ENCODE data around the gene AURKAIP1. TPM values are rescaled to one million over a fixed set of nuclear protein-coding genes. Genes with fewer than 3 reads are reported as not detected.

Gene AURKAIP1
- total RNA-seq, 1 donor from 2014 or later: 51.7 TPM

- Histone ChIP-seq H3K4me3 (ENCODE audit: low read length in 3 of 3) (peak overlapping the region; percentile 48 to 72 (median 60)), H3K4me1 (ENCODE audit: control insufficient read depth in 3 of 3, insufficient read depth in 3 of 3, low read length in 3 of 3) (peaks cover 55 to 77% (median 57%) of the 10 kb centered on the region in 3 donors), H3K9me3 (ENCODE audit: control insufficient read depth in 3 of 3, low read length in 3 of 3) (no peaks in the 10 kb centered on the region), H3K27ac (ENCODE audit: low read depth, low read length) (peak overlapping the region; percentile 94), H3K9ac (ENCODE audit: low read depth in 1 of 3, low read length in 3 of 3) (peak overlapping the region; percentile 77 to 96 (median 86)), H3K27me3 (ENCODE audit: control insufficient read depth in 3 of 3, insufficient read depth in 3 of 3, low read length in 3 of 3) (no peaks in the 10 kb centered on the region), H3K36me3 (ENCODE audit: control insufficient read depth in 3 of 3, insufficient read depth in 3 of 3, low read length in 3 of 3) (peaks cover 23 to 28% (median 27%) of the 10 kb centered on the region in 3 donors)
These were observed 31.1 kb downstream of the AURKAIP1 start for GRCh38 chr1:1343811-1344421.

GRCh38 chr1:1342584-1343115, 32.4 kb downstream of the AURKAIP1 start:
- Histone ChIP-seq H3K27ac (ENCODE audit: low read depth, low read length) (no peak overlapping the region), H3K4me1 (ENCODE audit: control insufficient read depth in 3 of 3, insufficient read depth in 3 of 3, low read length in 3 of 3) (peaks cover 48 to 68% (median 51%) of the 10 kb centered on the region in 3 donors), H3K9me3 (ENCODE audit: control insufficient read depth in 3 of 3, low read length in 3 of 3) (no peaks in the 10 kb centered on the region), H3K4me3 (ENCODE audit: low read length in 3 of 3) (no peak overlapping the region), H3K9ac (ENCODE audit: low read depth in 1 of 3, low read length in 3 of 3) (peak overlapping the region in 2 of 3 donors; percentile 86 to 96), H3K27me3 (ENCODE audit: control insufficient read depth in 3 of 3, insufficient read depth in 3 of 3, low read length in 3 of 3) (no peaks in the 10 kb centered on the region), H3K36me3 (ENCODE audit: control insufficient read depth in 3 of 3, insufficient read depth in 3 of 3, low read length in 3 of 3) (peaks cover 30 to 34% (median 33%) of the 10 kb centered on the region in 3 donors)

- Histone ChIP-seq H3K9me3 (ENCODE audit: control insufficient read depth in 3 of 3, low read length in 3 of 3) (no peaks in the 10 kb centered on the region), H3K27ac (ENCODE audit: low read depth, low read length) (no peak overlapping the region), H3K9ac (ENCODE audit: low read depth in 1 of 3, low read length in 3 of 3) (peak overlapping the region in 1 of 3 donors; percentile 8), H3K4me1 (ENCODE audit: control insufficient read depth in 3 of 3, insufficient read depth in 3 of 3, low read length in 3 of 3) (peaks cover 43 to 63% (median 46%) of the 10 kb centered on the region in 3 donors), H3K36me3 (ENCODE audit: control insufficient read depth in 3 of 3, insufficient read depth in 3 of 3, low read length in 3 of 3) (peaks cover 30 to 35% (median 34%) of the 10 kb centered on the region in 3 donors), H3K27me3 (ENCODE audit: control insufficient read depth in 3 of 3, insufficient read depth in 3 of 3, low read length in 3 of 3) (no peaks in the 10 kb centered on the region), H3K4me3 (ENCODE audit: low read length in 3 of 3) (no peak overlapping the region)
These were observed 32.9 kb downstream of the AURKAIP1 start for GRCh38 chr1:1342061-1342562.

GRCh38 chr1:1341549-1342021, 33.4 kb downstream of the AURKAIP1 start:
- H3K27ac ChIP-seq (ENCODE audit: low read depth, low read length): no peak overlapping the region
- no peak overlapping the region for H3K4me3 ChIP-seq (ENCODE audit: low read length in 3 of 3)
- no peaks in the 10 kb centered on the region for H3K9me3 ChIP-seq (ENCODE audit: control insufficient read depth in 3 of 3, low read length in 3 of 3)
- peaks cover 38 to 58% (median 40%) of the 10 kb centered on the region in 3 donors for H3K4me1 ChIP-seq (ENCODE audit: control insufficient read depth in 3 of 3, insufficient read depth in 3 of 3, low read length in 3 of 3)
- H3K27me3 ChIP-seq (ENCODE audit: control insufficient read depth in 3 of 3, insufficient read depth in 3 of 3, low read length in 3 of 3): no peaks in the 10 kb centered on the region
- peak overlapping the region in 1 of 3 donors; percentile 8 for H3K9ac ChIP-seq (ENCODE audit: low read depth in 1 of 3, low read length in 3 of 3)
- peaks cover 30 to 37% (median 34%) of the 10 kb centered on the region in 3 donors for H3K36me3 ChIP-seq (ENCODE audit: control insufficient read depth in 3 of 3, insufficient read depth in 3 of 3, low read length in 3 of 3)

- H3K27ac ChIP-seq (ENCODE audit: low read depth, low read length): no peak overlapping the region
- H3K9me3 ChIP-seq (ENCODE audit: control insufficient read depth in 3 of 3, low read length in 3 of 3): no peaks in the 10 kb centered on the region
- H3K9ac ChIP-seq (ENCODE audit: low read depth in 1 of 3, low read length in 3 of 3): no peak overlapping the region
- peaks cover 30 to 38% (median 34%) of the 10 kb centered on the region in 3 donors for H3K36me3 ChIP-seq (ENCODE audit: control insufficient read depth in 3 of 3, insufficient read depth in 3 of 3, low read length in 3 of 3)
- H3K4me1 ChIP-seq (ENCODE audit: control insufficient read depth in 3 of 3, insufficient read depth in 3 of 3, low read length in 3 of 3): peaks cover 32 to 51% (median 34%) of the 10 kb centered on the region in 3 donors
- H3K27me3 ChIP-seq (ENCODE audit: control insufficient read depth in 3 of 3, insufficient read depth in 3 of 3, low read length in 3 of 3): no peaks in the 10 kb centered on the region
- H3K4me3 ChIP-seq (ENCODE audit: low read length in 3 of 3): no peak overlapping the region
These were observed 34.0 kb downstream of the AURKAIP1 start for GRCh38 chr1:1340791-1341548.

- H3K4me1 ChIP-seq (ENCODE audit: control insufficient read depth in 3 of 3, insufficient read depth in 3 of 3, low read length in 3 of 3): peaks cover 26 to 44% (median 26%) of the 10 kb centered on the region in 3 donors
- no peak overlapping the region for H3K4me3 ChIP-seq (ENCODE audit: low read length in 3 of 3)
- H3K27ac ChIP-seq (ENCODE audit: low read depth, low read length): no peak overlapping the region
- no peaks in the 10 kb centered on the region for H3K27me3 ChIP-seq (ENCODE audit: control insufficient read depth in 3 of 3, insufficient read depth in 3 of 3, low read length in 3 of 3)
- no peaks in the 10 kb centered on the region for H3K9me3 ChIP-seq (ENCODE audit: control insufficient read depth in 3 of 3, low read length in 3 of 3)
- peaks cover 31 to 44% (median 39%) of the 10 kb centered on the region in 3 donors for H3K36me3 ChIP-seq (ENCODE audit: control insufficient read depth in 3 of 3, insufficient read depth in 3 of 3, low read length in 3 of 3)
- no peak overlapping the region for H3K9ac ChIP-seq (ENCODE audit: low read depth in 1 of 3, low read length in 3 of 3)
These were observed 34.8 kb downstream of the AURKAIP1 start for GRCh38 chr1:1340185-1340584.

GRCh38 chr1:1338278-1338677, 36.7 kb downstream of the AURKAIP1 start:
- Histone ChIP-seq H3K4me1 (ENCODE audit: control insufficient read depth in 3 of 3, insufficient read depth in 3 of 3, low read length in 3 of 3) (peaks cover 8 to 38% (median 15%) of the 10 kb centered on the region in 3 donors), H3K9me3 (ENCODE audit: control insufficient read depth in 3 of 3, low read length in 3 of 3) (no peaks in the 10 kb centered on the region), H3K27ac (ENCODE audit: low read depth, low read length) (no peak overlapping the region), H3K4me3 (ENCODE audit: low read length in 3 of 3) (no peak overlapping the region), H3K9ac (ENCODE audit: low read depth in 1 of 3, low read length in 3 of 3) (no peak overlapping the region), H3K36me3 (ENCODE audit: control insufficient read depth in 3 of 3, insufficient read depth in 3 of 3, low read length in 3 of 3) (peaks cover 33 to 50% (median 41%) of the 10 kb centered on the region in 3 donors), H3K27me3 (ENCODE audit: control insufficient read depth in 3 of 3, insufficient read depth in 3 of 3, low read length in 3 of 3) (no peaks in the 10 kb centered on the region)

GRCh38 chr1:1337793-1338147, 37.2 kb downstream of the AURKAIP1 start:
- Histone ChIP-seq H3K4me1 (ENCODE audit: control insufficient read depth in 3 of 3, insufficient read depth in 3 of 3, low read length in 3 of 3) (peaks cover 4 to 38% (median 14%) of the 10 kb centered on the region in 3 donors), H3K36me3 (ENCODE audit: control insufficient read depth in 3 of 3, insufficient read depth in 3 of 3, low read length in 3 of 3) (peaks cover 33 to 48% (median 41%) of the 10 kb centered on the region in 3 donors), H3K9ac (ENCODE audit: low read depth in 1 of 3, low read length in 3 of 3) (no peak overlapping the region), H3K27ac (ENCODE audit: low read depth, low read length) (no peak overlapping the region), H3K4me3 (ENCODE audit: low read length in 3 of 3) (no peak overlapping the region), H3K27me3 (ENCODE audit: control insufficient read depth in 3 of 3, insufficient read depth in 3 of 3, low read length in 3 of 3) (no peaks in the 10 kb centered on the region), H3K9me3 (ENCODE audit: control insufficient read depth in 3 of 3, low read length in 3 of 3) (no peaks in the 10 kb centered on the region)

GRCh38 chr1:1336931-1337792, 37.8 kb downstream of the AURKAIP1 start:
- no peak overlapping the region for H3K9ac ChIP-seq (ENCODE audit: low read depth in 1 of 3, low read length in 3 of 3)
- peaks cover 0 to 38% (median 16%) of the 10 kb centered on the region in 3 donors for H3K4me1 ChIP-seq (ENCODE audit: control insufficient read depth in 3 of 3, insufficient read depth in 3 of 3, low read length in 3 of 3)
- no peaks in the 10 kb centered on the region for H3K27me3 ChIP-seq (ENCODE audit: control insufficient read depth in 3 of 3, insufficient read depth in 3 of 3, low read length in 3 of 3)
- H3K36me3 ChIP-seq (ENCODE audit: control insufficient read depth in 3 of 3, insufficient read depth in 3 of 3, low read length in 3 of 3): peaks cover 33 to 48% (median 41%) of the 10 kb centered on the region in 3 donors
- H3K4me3 ChIP-seq (ENCODE audit: low read length in 3 of 3): no peak overlapping the region
- H3K27ac ChIP-seq (ENCODE audit: low read depth, low read length): no peak overlapping the region
- no peaks in the 10 kb centered on the region for H3K9me3 ChIP-seq (ENCODE audit: control insufficient read depth in 3 of 3, low read length in 3 of 3)
